Epithelial cell of esophagus (primary cell): Measurements from ENCODE around the gene CCDC85C.
A peak's percentile ranks its signal among the peaks of the same experiment; 100 is the strongest.

Experiments
- DNase-seq: peaks from one replicate; pipeline ENCODE4 v3.0.0; 2010; ENCODE audit warnings: low read depth
- H3K4me3 ChIP-seq: 2 replicates; pipeline ENCODE4 v1.5.1; 2011; ENCODE audit warnings: mild to moderate bottlenecking, low read length, control low read depth
- CTCF ChIP-seq: IDR thresholded peaks from 2 replicates; pipeline ENCODE4 v1.5.1; 2011; ENCODE audit warnings: low read depth, mild to moderate bottlenecking, low read length, control low read depth, inconsistent platforms; ENCODE audit not compliant: insufficient read depth; ENCODE audit errors: missing control alignments

The CCDC85C gene

GRCh38 chr14:99476864-99477263 lies 127.1 kb downstream of the CCDC85C start:
- H3K4me3 ChIP-seq = no peak overlapping the region
- TF ChIP-seq CTCF = no peak
- peak; percentile 66 for DNase-seq

GRCh38 chr14:99475660-99476059 lies 128.3 kb downstream of the CCDC85C start:
- TF ChIP-seq CTCF = no peak
- DNase-seq = no peak
- no peak overlapping the region for H3K4me3 ChIP-seq

- TF ChIP-seq CTCF = peak; percentile 27
- peak; percentile 38 for DNase-seq
- H3K4me3 ChIP-seq = no peak overlapping the region
Measured at GRCh38 chr14:99475179-99475578, 128.8 kb downstream of the CCDC85C start.

- DNase-seq = no peak
- no peak overlapping the region for H3K4me3 ChIP-seq
- no peak for TF ChIP-seq CTCF
Measured at GRCh38 chr14:99473458-99473857, 130.5 kb downstream of the CCDC85C start.

- no peak overlapping the region for H3K4me3 ChIP-seq
- DNase-seq = no peak
- no peak for TF ChIP-seq CTCF
Measured at GRCh38 chr14:99472937-99473336, 131.1 kb downstream of the CCDC85C start.

- DNase-seq = no peak
- TF ChIP-seq CTCF = no peak
- H3K4me3 ChIP-seq = no peak overlapping the region
Measured at GRCh38 chr14:99471731-99472130, 132.3 kb downstream of the CCDC85C start.

GRCh38 chr14:99468836-99469592 lies 135.0 kb downstream of the CCDC85C start:
- no peak overlapping the region for H3K4me3 ChIP-seq
- DNase-seq = no peak
- no peak for TF ChIP-seq CTCF
